ENCODE measurements around the gene C21orf58.

Gene C21orf58

DNA sequence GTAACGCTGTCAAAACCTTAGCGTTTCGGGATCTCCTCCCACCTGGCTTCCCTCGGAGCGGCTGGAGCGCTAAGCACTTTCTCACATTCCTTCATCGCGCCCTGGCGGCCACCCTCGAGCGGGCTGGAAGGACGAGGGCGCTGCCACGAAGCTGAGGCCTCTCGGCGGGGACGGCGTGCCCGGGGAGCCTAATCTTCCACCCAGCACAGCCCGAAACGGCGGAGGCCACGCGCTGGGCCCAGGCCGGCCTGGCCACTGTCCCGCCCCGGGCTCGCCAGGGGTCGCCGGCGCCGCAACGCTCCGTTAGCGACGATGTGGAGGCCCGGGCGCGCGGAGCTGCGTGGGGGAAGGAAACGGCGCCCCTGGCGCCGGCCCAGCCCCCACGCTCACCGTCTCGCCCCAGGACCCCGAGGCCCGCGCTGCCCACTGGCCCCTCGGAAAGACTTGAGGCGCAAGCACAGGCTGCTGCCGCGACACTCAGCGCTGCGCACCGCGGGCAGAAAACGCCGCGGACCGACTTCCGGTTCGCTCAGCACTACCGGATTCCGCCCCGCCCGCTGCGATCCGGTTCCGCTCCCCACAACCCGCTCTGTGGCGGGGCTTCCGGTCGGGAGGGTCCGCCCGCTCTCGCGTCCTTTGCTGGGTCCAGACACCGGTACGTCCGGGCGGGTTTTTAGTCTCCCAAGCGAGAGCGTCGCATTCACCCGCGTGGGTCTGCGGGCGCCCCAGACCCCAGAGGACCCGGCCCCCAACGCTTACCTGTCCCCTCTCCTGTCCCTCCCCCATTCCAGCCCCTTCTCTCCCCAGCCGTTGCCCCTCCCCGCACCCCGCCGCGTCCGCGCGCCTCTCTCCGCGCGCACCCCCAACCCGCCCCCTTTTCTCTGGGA lies 37.7 kb downstream of the C21orf58 start, which contains the start of gene YBEY:
YBEY (plus strand) TSS at position 582 of the 887 bp plus-strand sequence. CDS start 572 bp downstream, outside the sequence.
- no peaks in the 10 kb centered on the region for H3K27me3 Mint-ChIP-seq (ENCODE audit: low read depth)
- peak; percentile 91 for DNase-seq (ENCODE audit: low spot score)
- H3K9me3 Mint-ChIP-seq = no peaks in the 10 kb centered on the region
- peaks cover 36% of the 10 kb centered on the region for H3K4me1 Mint-ChIP-seq (ENCODE audit: low read depth)
- H3K36me3 Mint-ChIP-seq (ENCODE audit: low read depth) = peaks cover 39% of the 10 kb centered on the region
- H3K4me3 Mint-ChIP-seq = peak within 1 kb of the TSS; percentile 97
- H3K27ac Mint-ChIP-seq = peak within 1 kb of the TSS; percentile 97

DNA sequence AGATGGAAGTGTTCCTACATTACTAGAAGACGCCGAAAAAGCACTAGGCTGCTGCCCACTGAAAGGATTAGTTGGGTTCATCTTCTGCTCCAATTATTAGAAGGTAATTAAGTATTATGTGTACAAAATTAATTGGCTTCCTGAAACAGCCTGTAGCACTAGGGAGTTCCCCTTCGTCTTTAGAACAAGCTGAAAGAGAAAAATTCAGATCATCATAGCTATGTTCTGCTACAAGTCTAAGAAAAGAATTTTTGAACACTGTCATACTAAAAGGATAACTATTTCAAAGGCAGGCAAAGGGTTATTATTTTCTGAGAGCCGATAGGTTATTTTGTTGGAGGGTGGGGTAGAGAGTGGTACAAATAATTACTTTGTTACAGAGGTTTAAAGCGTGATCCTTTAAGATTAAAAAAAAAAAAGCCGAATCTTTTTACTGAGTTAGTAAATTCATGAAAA lies 38.4 kb downstream of the C21orf58 start, which contains the start of gene MCM3AP:
MCM3AP (minus strand) TSS at position 406 of the 456 bp plus-strand sequence; CDS start at position 81, 325 bp downstream.
- Mint-ChIP-seq H3K27ac (peak within 1 kb of the TSS; percentile 97), H3K27me3 (ENCODE audit: low read depth) (no peaks in the 10 kb centered on the region), H3K36me3 (ENCODE audit: low read depth) (peaks cover 40% of the 10 kb centered on the region), H3K4me3 (peak within 1 kb of the TSS; percentile 97), H3K4me1 (ENCODE audit: low read depth) (peaks cover 37% of the 10 kb centered on the region), H3K9me3 (no peaks in the 10 kb centered on the region)
- DNase-seq (ENCODE audit: low spot score) = no peak

DNA sequence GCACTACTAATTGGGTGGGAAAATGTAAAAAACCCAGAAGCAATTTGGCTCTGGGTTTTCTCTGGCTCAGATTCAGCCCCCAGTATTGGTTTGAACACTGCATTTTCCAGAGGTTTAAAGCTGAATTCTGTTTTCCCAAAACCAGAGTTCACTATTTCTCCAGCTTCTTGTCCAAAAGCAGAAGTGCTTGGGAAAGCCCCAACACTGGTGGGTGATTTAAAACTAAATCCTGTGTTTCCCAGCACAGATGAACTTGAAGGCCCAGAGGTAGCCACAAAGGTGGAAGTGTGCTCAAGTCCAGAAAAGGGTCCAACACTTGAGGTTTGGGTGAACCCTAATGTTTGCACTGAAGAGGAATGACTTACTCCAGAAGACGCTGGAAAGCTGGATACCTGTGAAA lies 38.9 kb downstream of the C21orf58 start:
- Mint-ChIP-seq H3K27me3 (ENCODE audit: low read depth) (no peaks in the 10 kb centered on the region), H3K9me3 (no peaks in the 10 kb centered on the region), H3K4me3 (peak overlapping the region; percentile 96), H3K4me1 (ENCODE audit: low read depth) (peaks cover 35% of the 10 kb centered on the region), H3K36me3 (ENCODE audit: low read depth) (peaks cover 43% of the 10 kb centered on the region), H3K27ac (peak overlapping the region; percentile 91)
- no peak for DNase-seq (ENCODE audit: low spot score)

- Mint-ChIP-seq H3K27me3 (ENCODE audit: low read depth) (no peaks in the 10 kb centered on the region), H3K36me3 (ENCODE audit: low read depth) (peaks cover 47% of the 10 kb centered on the region), H3K27ac (peak overlapping the region; percentile 77), H3K4me1 (ENCODE audit: low read depth) (peaks cover 34% of the 10 kb centered on the region), H3K9me3 (no peaks in the 10 kb centered on the region), H3K4me3 (peak overlapping the region; percentile 96)
- no peak for DNase-seq (ENCODE audit: low spot score)
Observed at GRCh38 chr21:46284077-46284644, 39.5 kb downstream of the C21orf58 start.

GRCh38 chr21:46274797-46275390 lies 48.8 kb downstream of the C21orf58 start:
- H3K4me3 Mint-ChIP-seq = no peak overlapping the region
- H3K27me3 Mint-ChIP-seq (ENCODE audit: low read depth) = no peaks in the 10 kb centered on the region
- DNase-seq (ENCODE audit: low spot score) = no peak
- no peak overlapping the region for H3K27ac Mint-ChIP-seq
- no peaks in the 10 kb centered on the region for H3K9me3 Mint-ChIP-seq
- peaks cover 57% of the 10 kb centered on the region for H3K36me3 Mint-ChIP-seq (ENCODE audit: low read depth)
- no peaks in the 10 kb centered on the region for H3K4me1 Mint-ChIP-seq (ENCODE audit: low read depth)

DNA sequence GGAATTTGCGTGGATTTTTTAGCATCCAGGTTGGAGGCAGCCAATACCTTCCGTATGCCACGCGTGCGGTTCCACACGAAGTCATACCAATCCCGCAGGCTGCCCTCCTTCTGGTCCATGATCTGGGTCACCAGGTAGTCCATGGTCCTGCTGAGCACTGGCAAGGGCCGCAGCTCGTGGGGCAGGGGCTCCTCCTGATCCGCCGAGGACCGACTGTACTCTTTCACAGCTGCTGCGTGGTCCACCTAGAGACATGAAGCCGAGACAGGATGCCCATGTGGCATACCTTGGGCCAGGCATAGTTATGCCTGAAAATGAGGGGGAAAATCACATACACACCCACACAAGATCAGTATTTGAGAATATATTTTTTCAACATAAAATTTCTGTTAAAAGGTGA lies 50.3 kb downstream of the C21orf58 start:
- Mint-ChIP-seq H3K36me3 (ENCODE audit: low read depth) (peaks cover 52% of the 10 kb centered on the region), H3K27ac (no peak overlapping the region), H3K9me3 (no peaks in the 10 kb centered on the region)

GRCh38 chr21:46269466-46269865 lies 54.2 kb downstream of the C21orf58 start:
- Mint-ChIP-seq H3K4me1 (ENCODE audit: low read depth) (no peaks in the 10 kb centered on the region), H3K27ac (no peak overlapping the region), H3K4me3 (no peak overlapping the region), H3K36me3 (ENCODE audit: low read depth) (peaks cover 55% of the 10 kb centered on the region), H3K27me3 (ENCODE audit: low read depth) (no peaks in the 10 kb centered on the region), H3K9me3 (no peaks in the 10 kb centered on the region)
- no peak for DNase-seq (ENCODE audit: low spot score)

More for the DNA sequence above, 50.3 kb downstream of the C21orf58 start:
- Mint-ChIP-seq H3K4me1 (ENCODE audit: low read depth) (no peaks in the 10 kb centered on the region), H3K27me3 (ENCODE audit: low read depth) (no peaks in the 10 kb centered on the region), H3K4me3 (no peak overlapping the region)
- no peak for DNase-seq (ENCODE audit: low spot score)

DNA sequence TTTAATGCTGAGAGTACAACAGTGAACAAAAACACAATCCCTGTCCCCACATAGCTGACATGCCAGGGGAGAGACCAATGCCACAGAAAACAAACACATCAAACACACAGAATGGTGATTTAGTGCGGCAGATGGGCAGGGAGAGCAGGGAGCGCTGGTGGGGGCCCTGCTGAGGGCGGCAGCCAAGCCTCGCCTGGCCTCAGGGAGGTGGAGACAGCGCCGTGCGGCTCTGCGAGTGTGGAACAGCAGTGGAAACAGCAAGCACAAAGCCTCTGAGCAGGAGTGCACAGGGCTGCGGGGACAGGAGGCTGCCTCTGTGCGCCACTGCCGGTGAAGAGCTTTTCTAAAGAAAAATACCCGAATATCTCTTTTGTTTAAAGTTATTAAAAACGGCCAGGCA lies 55.3 kb downstream of the C21orf58 start:
- Mint-ChIP-seq H3K27me3 (ENCODE audit: low read depth) (no peaks in the 10 kb centered on the region), H3K9me3 (no peaks in the 10 kb centered on the region), H3K4me3 (no peak overlapping the region), H3K36me3 (ENCODE audit: low read depth) (peaks cover 50% of the 10 kb centered on the region), H3K4me1 (ENCODE audit: low read depth) (no peaks in the 10 kb centered on the region), H3K27ac (no peak overlapping the region)
- DNase-seq (ENCODE audit: low spot score) = no peak

GRCh38 chr21:46266946-46267345 lies 56.7 kb downstream of the C21orf58 start:
- Mint-ChIP-seq H3K27me3 (ENCODE audit: low read depth) (no peaks in the 10 kb centered on the region), H3K4me3 (no peak overlapping the region), H3K4me1 (ENCODE audit: low read depth) (no peaks in the 10 kb centered on the region), H3K9me3 (no peaks in the 10 kb centered on the region), H3K36me3 (ENCODE audit: low read depth) (peaks cover 45% of the 10 kb centered on the region), H3K27ac (no peak overlapping the region)
- no peak for DNase-seq (ENCODE audit: low spot score)

DNA sequence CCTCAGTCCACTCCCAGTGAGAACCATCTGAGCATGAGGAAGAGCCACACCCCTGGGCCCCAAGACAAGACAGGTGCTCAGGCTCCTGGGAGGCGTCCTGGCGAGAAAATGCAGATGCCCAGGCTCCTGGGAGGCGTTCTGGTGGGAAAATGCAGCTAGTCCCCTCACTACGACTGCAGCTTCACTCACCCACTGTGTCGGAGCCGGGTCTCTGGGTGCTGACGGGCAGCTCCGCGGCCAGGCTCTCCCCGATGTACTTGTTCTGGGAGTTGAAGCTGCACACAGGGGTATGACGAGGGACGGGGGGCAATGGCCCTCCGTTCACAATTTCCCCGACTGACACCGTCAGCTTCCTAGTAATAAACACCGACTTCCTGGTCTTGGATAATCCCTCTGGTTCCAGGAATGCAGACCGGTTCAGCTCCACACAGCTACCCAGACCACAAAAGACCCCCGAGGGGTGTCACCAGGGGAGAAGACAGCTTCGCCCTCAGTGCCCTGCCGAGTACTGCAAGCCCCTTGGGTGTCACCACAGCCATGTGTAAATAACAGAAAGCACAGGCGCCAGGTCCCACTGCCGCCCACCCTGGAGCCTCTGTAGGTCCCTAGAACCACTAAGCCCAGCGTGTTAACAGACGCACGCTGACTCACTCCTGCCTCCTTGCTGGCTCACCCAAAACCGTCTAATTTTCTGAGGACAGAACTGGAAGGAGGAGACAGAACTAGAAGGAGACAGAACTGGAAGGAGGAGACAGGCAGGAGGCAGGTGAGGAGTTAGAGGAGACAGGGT lies 57.7 kb downstream of the C21orf58 start:
- H3K4me3 Mint-ChIP-seq = no peak overlapping the region
- H3K27ac Mint-ChIP-seq = peak overlapping the region; percentile 26
- H3K27me3 Mint-ChIP-seq (ENCODE audit: low read depth) = no peaks in the 10 kb centered on the region
- H3K9me3 Mint-ChIP-seq = no peaks in the 10 kb centered on the region
- no peak for DNase-seq (ENCODE audit: low spot score)
- H3K4me1 Mint-ChIP-seq (ENCODE audit: low read depth) = no peaks in the 10 kb centered on the region
- peaks cover 47% of the 10 kb centered on the region for H3K36me3 Mint-ChIP-seq (ENCODE audit: low read depth)

DNA sequence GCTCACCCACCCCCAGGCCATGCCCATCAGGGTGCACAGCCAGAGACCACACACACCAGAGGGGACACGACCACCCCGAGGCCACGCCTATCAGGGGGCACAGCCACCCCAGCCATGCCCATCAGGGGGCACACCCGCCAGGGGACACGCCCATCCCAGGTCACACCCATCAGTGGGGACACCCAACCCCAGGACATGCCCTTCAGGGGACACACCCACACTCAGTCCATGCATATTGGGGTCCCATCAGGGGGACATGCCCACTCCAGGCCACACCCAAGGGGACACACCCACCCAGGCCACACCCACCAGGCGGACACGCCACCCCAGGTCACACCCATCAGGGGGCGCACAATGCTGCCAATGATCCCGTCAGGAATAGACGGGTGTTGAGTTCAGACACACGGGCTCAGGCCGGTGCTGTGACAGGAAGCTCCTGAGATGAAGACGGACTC lies 59.0 kb downstream of the C21orf58 start:
- Mint-ChIP-seq H3K4me3 (no peak overlapping the region), H3K9me3 (no peaks in the 10 kb centered on the region), H3K27me3 (ENCODE audit: low read depth) (no peaks in the 10 kb centered on the region), H3K36me3 (ENCODE audit: low read depth) (peaks cover 43% of the 10 kb centered on the region), H3K4me1 (ENCODE audit: low read depth) (no peaks in the 10 kb centered on the region), H3K27ac (no peak overlapping the region)
- DNase-seq (ENCODE audit: low spot score) = no peak

- Mint-ChIP-seq H3K36me3 (ENCODE audit: low read depth) (peaks cover 43% of the 10 kb centered on the region), H3K4me3 (no peak overlapping the region)
- no peak for DNase-seq (ENCODE audit: low spot score)
Observed at GRCh38 chr21:46264046-46264689, 59.5 kb downstream of the C21orf58 start.

GRCh38 chr21:46256501-46256994 lies 67.1 kb downstream of the C21orf58 start:
- no peak for DNase-seq (ENCODE audit: low spot score)
- Mint-ChIP-seq H3K4me1 (ENCODE audit: low read depth) (peaks cover 15% of the 10 kb centered on the region), H3K4me3 (no peak overlapping the region), H3K9me3 (no peaks in the 10 kb centered on the region), H3K27ac (no peak overlapping the region), H3K36me3 (ENCODE audit: low read depth) (peaks cover 63% of the 10 kb centered on the region), H3K27me3 (ENCODE audit: low read depth) (no peaks in the 10 kb centered on the region)

More at GRCh38 chr21:46264046-46264689, 59.5 kb downstream of the C21orf58 start:
- no peaks in the 10 kb centered on the region for H3K4me1 Mint-ChIP-seq (ENCODE audit: low read depth)
- H3K27me3 Mint-ChIP-seq (ENCODE audit: low read depth) = no peaks in the 10 kb centered on the region
- H3K27ac Mint-ChIP-seq = no peak overlapping the region
- H3K9me3 Mint-ChIP-seq = no peaks in the 10 kb centered on the region

Data from T-helper 2 cell treated with Interferon-gamma antibody and Interleukin-4, amounts not matched to agents 5 μg/mL and 100 μg/mL, for 36 hours (primary cell).